SK-N-SH treated with all-trans-retinoic acid at 6 μM for 48 hours (cell line): Measurements from ENCODE around the gene HOXA2.

Source experiments
- CSDC2 ChIP-seq: fragments of 250-450 bp; sonication (Bioruptor Pico); IDR thresholded peaks from 2 replicates; pipeline ENCODE4 v1.5.0; 2020; ENCODE audit warnings: mild to moderate bottlenecking, moderate library complexity
- PATZ1 ChIP-seq: fragments of 250-450 bp; sonication (Bioruptor Pico); IDR thresholded peaks from 2 replicates; pipeline ENCODE4 v1.8.0; 2020; ENCODE audit warnings: mild to moderate bottlenecking, moderate library complexity, borderline replicate concordance
- RARB ChIP-seq: fragments of 250-450 bp; sonication (Bioruptor Pico); IDR thresholded peaks from 2 replicates; pipeline ENCODE4 v1.8.0; 2021; ENCODE audit warnings: mild to moderate bottlenecking, moderate library complexity
- TOX ChIP-seq: fragments of 250-450 bp; sonication (Bioruptor Pico); IDR thresholded peaks from 2 replicates; pipeline ENCODE4 v1.8.0; 2021; ENCODE audit warnings: mild to moderate bottlenecking, moderate library complexity, borderline replicate concordance
- TSHZ2 ChIP-seq: fragments of 250-450 bp; sonication (Bioruptor Pico); IDR thresholded peaks from 2 replicates; pipeline ENCODE4 v1.5.0; 2020; ENCODE audit warnings: mild to moderate bottlenecking, moderate library complexity
- ZC3H10 ChIP-seq: fragments of 250-450 bp; sonication (Bioruptor Pico); IDR thresholded peaks from 2 replicates; pipeline ENCODE4 v1.5.1; 2021; ENCODE audit warnings: mild to moderate bottlenecking, moderate library complexity
- ZFP3 ChIP-seq: fragments of 250-450 bp; sonication (Bioruptor Pico); IDR thresholded peaks from 2 replicates; pipeline ENCODE4 v1.5.0; 2020; ENCODE audit warnings: mild to moderate bottlenecking, moderate library complexity
- ZFP30 ChIP-seq: fragments of 450-650 bp; formaldehyde crosslinking; IDR thresholded peaks from 2 replicates; pipeline ENCODE4 v1.5.0; 2022; ENCODE audit warnings: mild to moderate bottlenecking, moderate library complexity
- ZNF8 ChIP-seq: fragments of 450-650 bp; formaldehyde crosslinking; IDR thresholded peaks from 2 replicates; pipeline ENCODE4 v1.5.0; 2020; ENCODE audit warnings: mild to moderate bottlenecking, moderate library complexity
- TF ChIP-seq, protein P1 (sequence below): fragments of 250-450 bp; sonication (Bioruptor Pico); IDR thresholded peaks from 2 replicates; pipeline ENCODE4 v1.8.0; 2021; ENCODE audit warnings: low read depth, mild to moderate bottlenecking, moderate library complexity, borderline replicate concordance
- TF ChIP-seq, protein P2 (sequence below): fragments of 250-450 bp; sonication (Bioruptor Pico); IDR thresholded peaks from 2 replicates; pipeline ENCODE4 v1.5.1; 2020; ENCODE audit warnings: low read depth, mild to moderate bottlenecking, moderate library complexity

- no peak for TF ChIP-seq ZFP30 (CRISPR knock-in tag)
- no peak for TF ChIP-seq ZFP3 (CRISPR knock-in tag)
- no peak for TF ChIP-seq RARB (CRISPR knock-in tag)
- TF ChIP-seq PATZ1 (CRISPR knock-in tag) = no peak
- no peak for TF ChIP-seq TOX (CRISPR knock-in tag)
- no peak for TF ChIP-seq TSHZ2 (CRISPR knock-in tag)
- TF ChIP-seq, protein P1, sequence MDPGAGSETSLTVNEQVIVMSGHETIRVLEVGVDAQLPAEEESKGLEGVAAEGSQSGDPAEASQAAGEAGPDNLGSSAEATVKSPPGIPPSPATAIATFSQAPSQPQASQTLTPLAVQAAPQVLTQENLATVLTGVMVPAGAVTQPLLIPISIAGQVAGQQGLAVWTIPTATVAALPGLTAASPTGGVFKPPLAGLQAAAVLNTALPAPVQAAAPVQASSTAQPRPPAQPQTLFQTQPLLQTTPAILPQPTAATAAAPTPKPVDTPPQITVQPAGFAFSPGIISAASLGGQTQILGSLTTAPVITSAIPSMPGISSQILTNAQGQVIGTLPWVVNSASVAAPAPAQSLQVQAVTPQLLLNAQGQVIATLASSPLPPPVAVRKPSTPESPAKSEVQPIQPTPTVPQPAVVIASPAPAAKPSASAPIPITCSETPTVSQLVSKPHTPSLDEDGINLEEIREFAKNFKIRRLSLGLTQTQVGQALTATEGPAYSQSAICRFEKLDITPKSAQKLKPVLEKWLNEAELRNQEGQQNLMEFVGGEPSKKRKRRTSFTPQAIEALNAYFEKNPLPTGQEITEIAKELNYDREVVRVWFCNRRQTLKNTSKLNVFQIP (CRISPR knock-in tag) = no peak
- TF ChIP-seq, protein P2, sequence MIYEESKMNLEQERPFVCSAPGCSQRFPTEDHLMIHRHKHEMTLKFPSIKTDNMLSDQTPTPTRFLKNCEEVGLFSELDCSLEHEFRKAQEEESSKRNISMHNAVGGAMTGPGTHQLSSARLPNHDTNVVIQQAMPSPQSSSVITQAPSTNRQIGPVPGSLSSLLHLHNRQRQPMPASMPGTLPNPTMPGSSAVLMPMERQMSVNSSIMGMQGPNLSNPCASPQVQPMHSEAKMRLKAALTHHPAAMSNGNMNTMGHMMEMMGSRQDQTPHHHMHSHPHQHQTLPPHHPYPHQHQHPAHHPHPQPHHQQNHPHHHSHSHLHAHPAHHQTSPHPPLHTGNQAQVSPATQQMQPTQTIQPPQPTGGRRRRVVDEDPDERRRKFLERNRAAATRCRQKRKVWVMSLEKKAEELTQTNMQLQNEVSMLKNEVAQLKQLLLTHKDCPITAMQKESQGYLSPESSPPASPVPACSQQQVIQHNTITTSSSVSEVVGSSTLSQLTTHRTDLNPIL (CRISPR knock-in tag) = no peak
- TF ChIP-seq ZC3H10 = no peak
- TF ChIP-seq CSDC2 (CRISPR knock-in tag) = no peak
- TF ChIP-seq ZNF8 (CRISPR knock-in tag) = no peak
Measured at GRCh38 chr7:27137640-27138315, 35.3 kb upstream of the HOXA2 start.
